Gastroesophageal sphincter (tissue), 3 donors: ENCODE data around the gene CLIC4.
"Not testable (repeated sequence)": the region's sequence is repeated elsewhere in the genome, so short reads cannot be mapped to it uniquely, and the experiment has no call there.

ENCODE experiments used
- CTCF ChIP-seq, 4 experiments: fragments of 200-600 bp in 2 of 4; fragments of 450-650 bp in 2 of 4; sonication (generic) in 1 of 4; IDR thresholded peaks; one replicate each; pipeline ENCODE4 v1.5.1; 2017 to 2019; ENCODE audit warnings: antibody characterized with exemption in 4 of 4, mild to moderate bottlenecking in 2 of 4, moderate library complexity in 2 of 4
- EP300 ChIP-seq: sonication (generic); formaldehyde crosslinking; IDR thresholded peaks from one replicate; pipeline ENCODE4 v1.6.1; 2017; ENCODE audit warnings: antibody characterized with exemption, mild to moderate bottlenecking
- POLR2A ChIP-seq, 2 donors: fragments of 450-650 bp; IDR thresholded peaks; one replicate each; pipeline ENCODE4 v1.6.1; 2017; ENCODE audit warnings: antibody characterized with exemption in 2 of 2, mild to moderate bottlenecking in 2 of 2, moderate library complexity in 1 of 2
- POLR2AphosphoS5 ChIP-seq: sonication (generic); formaldehyde crosslinking; IDR thresholded peaks from one replicate; pipeline ENCODE4 v1.6.1; 2017; ENCODE audit warnings: antibody characterized with exemption

GRCh38 chr1:24811494-24811893 is 66.2 kb downstream of the CLIC4 start:
- not testable (repeated sequence) for TF ChIP-seq CTCF (IDR thresholded peaks at IDR 0.05); POLR2AphosphoS5; POLR2A (IDR thresholded peaks at IDR 0.05); EP300
